NCI-H2029 (cell line): Measurements from ENCODE around the gene FAM227B.
"Not testable (repeated sequence)": the region's sequence is repeated elsewhere in the genome, so short reads cannot be mapped to it uniquely, and the experiment has no call there.

Source experiments
- DNase-seq: peaks from one replicate; lab custom pipeline; 2025; lab: John Stamatoyannopoulos, UW

The FAM227B gene

GRCh38 chr15:49370782-49371181 is 249.8 kb downstream of the FAM227B start:
- DNase-seq: no peak

DNA sequence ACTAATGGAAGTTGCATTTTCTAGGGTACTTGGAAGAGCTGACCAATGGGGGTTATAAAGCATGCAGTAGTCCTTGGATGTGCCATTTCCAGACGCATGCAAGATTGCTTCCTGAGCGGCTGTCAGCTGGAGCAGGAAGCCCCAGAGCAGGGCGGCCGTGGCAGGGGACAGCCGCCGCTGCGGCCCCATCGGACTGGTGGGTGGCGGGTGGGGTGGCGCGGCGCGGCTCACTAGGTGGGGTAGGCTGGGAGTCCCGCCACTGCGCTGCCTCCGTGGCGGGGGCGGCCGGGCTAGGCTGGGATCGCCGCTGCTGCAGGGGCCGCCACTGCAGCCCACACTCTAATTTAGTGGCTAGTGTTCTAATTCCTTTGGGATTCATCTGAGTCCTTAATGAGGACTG is 254.1 kb downstream of the FAM227B start:
- no peak for DNase-seq

GRCh38 chr15:49361370-49361769 is 259.2 kb downstream of the FAM227B start:
- DNase-seq: no peak

DNA sequence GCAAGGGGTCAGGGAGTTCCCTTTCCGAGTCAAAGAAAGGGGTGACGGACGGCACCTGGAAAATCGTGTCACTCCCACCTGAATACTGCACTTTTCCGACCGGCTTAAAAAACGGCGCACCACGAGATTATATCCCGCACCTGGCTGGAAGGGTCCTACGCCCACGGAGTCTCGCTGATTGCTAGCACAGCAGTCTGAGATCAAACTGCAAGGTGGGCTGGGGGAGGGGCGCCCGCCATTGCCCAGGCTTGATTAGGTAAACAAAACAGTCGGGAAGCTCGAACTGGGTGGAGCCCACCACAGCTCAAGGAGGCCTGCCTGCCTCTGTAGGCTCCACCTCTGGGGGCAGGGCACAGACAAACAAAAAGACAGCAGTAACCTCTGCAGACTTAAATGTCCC is 266.2 kb downstream of the FAM227B start:
- DNase-seq: not testable (repeated sequence)

DNA sequence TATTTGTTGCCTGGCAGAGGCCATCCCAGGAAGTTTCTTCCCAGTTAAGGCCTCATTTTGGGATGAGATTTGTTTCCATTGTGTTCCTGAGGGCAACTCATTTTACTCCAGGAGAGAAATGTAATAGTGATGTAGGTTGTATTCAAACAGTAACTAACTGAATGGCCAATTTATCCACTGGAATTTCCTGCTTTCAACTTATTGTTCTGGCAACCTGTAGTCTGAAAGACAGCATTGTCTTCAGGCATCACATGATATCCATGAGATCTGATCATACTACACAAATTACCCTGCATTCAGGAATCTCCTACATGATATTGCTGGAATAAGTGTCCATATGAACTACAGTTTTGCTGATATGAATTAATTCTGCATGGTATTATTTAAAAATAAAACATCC is 277.1 kb downstream of the FAM227B start:
- no peak for DNase-seq

DNA sequence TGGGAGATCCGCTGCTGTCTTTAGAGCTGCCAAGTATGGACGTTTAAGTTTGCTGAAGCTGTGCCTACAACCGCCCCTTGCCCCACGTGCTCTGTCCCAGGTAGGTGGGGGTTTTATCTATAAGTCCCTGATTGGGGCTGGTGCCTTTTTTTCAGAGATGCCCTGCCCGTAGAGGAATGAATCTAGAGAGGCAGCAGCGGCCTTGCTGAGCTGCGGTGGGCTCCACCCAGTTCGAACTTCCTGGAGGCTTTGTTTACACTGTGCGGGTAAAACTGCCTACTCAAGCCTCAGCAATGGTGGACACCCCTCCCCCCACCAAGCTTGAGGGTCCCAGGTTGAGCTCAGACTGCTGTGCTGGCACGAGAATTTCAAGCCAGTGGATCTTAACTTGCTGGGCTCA is 281.0 kb downstream of the FAM227B start:
- no peak for DNase-seq

DNA sequence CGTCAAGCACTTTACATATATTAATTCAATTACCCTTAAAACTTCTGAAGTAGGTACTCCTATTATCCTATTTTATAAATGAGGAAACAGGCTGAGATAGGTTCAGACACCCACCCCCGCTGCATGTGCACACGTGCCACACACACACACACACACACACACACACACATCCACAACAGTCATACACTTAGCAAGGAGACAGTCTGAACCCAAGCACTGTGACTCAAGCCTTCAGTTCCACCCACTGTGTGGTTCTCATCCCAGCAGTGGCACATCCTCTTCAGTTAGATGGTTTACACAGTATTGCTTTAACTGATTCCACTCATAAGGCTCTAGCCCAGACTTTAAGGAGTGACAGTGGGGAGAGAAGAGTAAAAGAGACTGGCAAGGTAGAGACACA is 288.7 kb downstream of the FAM227B start:
- DNase-seq: no peak

DNA sequence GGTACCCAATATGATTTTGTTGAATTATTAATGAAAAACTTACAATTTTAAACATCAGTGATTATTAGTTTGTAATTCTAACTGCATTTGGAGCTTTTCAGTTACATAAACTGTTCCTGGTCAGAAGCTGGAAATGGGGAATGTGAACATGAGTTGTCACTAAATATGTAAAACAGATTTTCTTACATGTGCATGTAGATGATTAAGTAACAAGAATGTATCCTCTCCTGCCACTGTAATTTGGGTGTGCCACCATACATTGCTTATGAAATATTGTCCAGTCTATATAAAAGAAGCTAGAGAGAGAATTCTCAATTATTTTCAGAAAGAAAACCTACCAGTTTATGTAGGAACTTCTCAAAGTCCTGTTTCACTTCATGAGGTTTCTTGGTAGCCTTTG is 289.2 kb downstream of the FAM227B start:
- no peak for DNase-seq

GRCh38 chr15:49330166-49330565 is 290.5 kb downstream of the FAM227B start:
- no peak for DNase-seq

DNA sequence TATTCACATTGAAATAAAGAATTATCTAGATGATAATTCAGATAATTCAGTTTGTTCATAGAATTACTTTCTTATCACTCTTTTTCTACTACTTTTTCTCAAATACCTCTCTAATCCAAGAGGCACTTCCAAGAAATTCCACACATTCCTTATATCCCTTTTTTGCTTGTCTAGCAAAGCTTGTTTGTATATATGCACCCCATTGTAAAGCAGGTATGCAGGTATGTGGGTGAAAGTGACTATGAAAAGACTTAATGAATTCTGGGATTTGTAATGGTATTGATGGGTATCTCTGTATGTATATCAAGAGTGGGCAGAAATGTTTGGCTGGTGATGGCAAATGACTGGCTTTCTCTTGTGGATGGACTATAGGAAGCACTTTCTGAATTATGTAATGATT is 291.7 kb downstream of the FAM227B start:
- DNase-seq: no peak

DNA sequence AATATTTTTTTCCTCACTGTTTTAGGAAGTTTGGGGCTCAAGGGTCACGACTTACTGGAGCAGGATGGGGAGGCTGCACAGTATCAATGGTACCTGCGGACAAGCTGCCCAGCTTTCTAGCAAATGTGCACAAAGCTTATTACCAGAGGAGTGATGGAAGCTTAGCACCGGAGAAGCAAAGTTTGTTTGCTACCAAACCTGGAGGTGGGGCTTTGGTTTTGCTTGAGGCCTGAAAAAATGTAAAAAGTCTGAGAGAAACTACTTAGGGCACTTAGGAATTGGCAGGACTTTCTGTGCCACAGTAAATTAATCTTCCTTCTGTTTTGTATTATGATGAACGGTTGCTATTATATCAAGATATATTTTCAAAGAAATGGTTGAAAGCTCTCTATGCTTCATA is 292.7 kb downstream of the FAM227B start:
- no peak for DNase-seq

GRCh38 chr15:49323207-49323606 is 297.4 kb downstream of the FAM227B start:
- DNase-seq: no peak

- DNase-seq: no peak
Measured at GRCh38 chr15:49320351-49320750, 300.3 kb downstream of the FAM227B start.

GRCh38 chr15:49315391-49315823 is 305.2 kb downstream of the FAM227B start:
- DNase-seq: no peak

DNA sequence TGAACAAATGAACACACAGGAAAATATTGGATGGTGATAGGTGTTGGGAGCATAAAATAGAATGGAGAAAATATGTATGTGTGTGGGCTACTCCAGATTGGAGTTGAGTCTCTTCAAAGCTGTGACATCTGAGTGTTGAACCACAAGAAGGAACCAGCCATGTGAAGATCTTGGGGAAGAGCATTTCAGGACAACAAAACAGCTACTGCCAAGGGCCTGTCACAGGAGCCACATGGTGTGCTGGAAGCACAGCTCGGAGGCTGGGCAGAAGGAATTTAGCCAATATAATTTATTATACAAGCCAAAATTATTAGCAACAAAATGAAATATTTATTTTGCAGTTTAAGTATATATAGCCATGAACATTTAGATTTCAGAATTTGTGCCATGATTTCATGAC is 305.9 kb downstream of the FAM227B start:
- DNase-seq: no peak

DNA sequence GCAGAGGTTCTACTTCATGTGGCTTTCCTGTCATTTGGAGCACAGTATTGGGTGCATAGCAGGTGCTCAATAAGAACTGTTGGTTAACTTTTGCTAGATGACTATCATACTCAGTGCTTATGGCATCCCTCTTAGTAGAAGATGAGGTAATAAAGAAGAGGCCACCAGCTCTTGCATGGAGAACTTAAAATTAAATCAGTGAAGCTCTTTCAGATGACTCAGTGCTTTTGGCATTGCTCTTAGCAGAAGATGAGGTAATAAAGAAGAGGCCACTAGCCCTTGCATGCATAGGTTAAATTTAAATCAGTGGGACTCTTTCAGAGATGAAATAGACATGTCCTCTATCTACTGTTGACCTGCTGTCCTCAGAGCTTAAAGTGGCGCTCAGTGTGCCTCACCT is 307.0 kb downstream of the FAM227B start:
- DNase-seq: no peak

GRCh38 chr15:49309889-49310288 is 310.7 kb downstream of the FAM227B start:
- DNase-seq: no peak

DNA sequence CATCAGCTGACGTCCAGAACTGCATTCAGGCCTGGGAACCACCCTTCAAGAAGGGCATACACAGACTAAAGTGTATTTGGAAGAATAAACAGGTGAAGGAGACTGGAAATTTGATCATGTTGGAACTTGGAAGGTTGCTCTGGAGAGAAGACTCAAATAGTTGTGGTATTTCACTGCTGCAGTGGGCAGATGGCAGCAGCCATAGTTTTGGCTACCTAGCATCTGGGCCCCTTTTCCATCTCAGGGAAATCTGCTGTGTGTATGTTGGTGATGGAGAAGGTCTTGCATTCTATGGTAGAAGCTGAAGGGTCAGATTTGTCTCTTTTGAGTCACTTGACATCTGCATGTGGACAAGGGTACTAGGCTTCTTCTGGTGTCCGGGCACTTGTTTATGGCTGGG is 311.9 kb downstream of the FAM227B start:
- no peak for DNase-seq

GRCh38 chr15:49306551-49306950 is 314.1 kb downstream of the FAM227B start:
- DNase-seq: no peak

- no peak for DNase-seq
Measured at GRCh38 chr15:49303003-49303402, 317.6 kb downstream of the FAM227B start.

GRCh38 chr15:49301562-49301961 is 319.1 kb downstream of the FAM227B start:
- DNase-seq: no peak

GRCh38 chr15:49300856-49301255 is 319.8 kb downstream of the FAM227B start:
- DNase-seq: no peak

GRCh38 chr15:49297584-49297983 is 323.0 kb downstream of the FAM227B start:
- no peak for DNase-seq

- no peak for DNase-seq
Measured at GRCh38 chr15:49296258-49296657, 324.4 kb downstream of the FAM227B start.

DNA sequence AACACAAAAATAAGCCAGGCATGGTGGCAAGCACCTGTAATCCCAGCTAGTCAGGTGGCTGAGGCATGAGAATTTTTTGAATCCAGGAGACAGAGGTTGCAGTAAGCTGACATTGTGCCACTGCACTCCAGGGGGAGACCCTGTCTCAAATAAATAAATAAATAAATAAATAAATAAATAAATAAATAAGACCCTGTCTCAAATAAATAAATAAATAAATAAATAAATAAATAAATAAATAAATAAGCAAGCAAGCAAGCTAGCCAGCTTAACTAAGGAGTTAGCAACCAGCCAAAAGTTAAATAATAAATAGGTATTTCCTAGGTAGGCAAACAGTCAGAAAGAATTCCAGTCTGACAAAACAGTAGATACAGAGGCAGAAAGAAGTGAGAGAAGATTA is 326.7 kb downstream of the FAM227B start:
- DNase-seq: no peak
